ENCODE measurements around the gene LTBP3.

Gene LTBP3

GRCh38 chr11:65553301-65554001 is 4.7 kb downstream of the LTBP3 start:
- peak; percentile 58 for DNase-seq

- DNase-seq, result no peak
Measured at GRCh38 chr11:65552388-65552951, 5.7 kb downstream of the LTBP3 start.

- DNase-seq, result peak; percentile 55
Measured at GRCh38 chr11:65551572-65552387, 6.4 kb downstream of the LTBP3 start.

GRCh38 chr11:65549096-65549495 is 9.1 kb downstream of the LTBP3 start:
- DNase-seq, result no peak

- no peak for DNase-seq
Measured at GRCh38 chr11:65548395-65548794, 9.8 kb downstream of the LTBP3 start.

- DNase-seq, result peak; percentile 22
Measured at GRCh38 chr11:65547446-65548125, 10.6 kb downstream of the LTBP3 start.

- peak; percentile 98 for DNase-seq
Measured at GRCh38 chr11:65546217-65546958, 11.8 kb downstream of the LTBP3 start.

GRCh38 chr11:65545853-65546216 is 12.3 kb downstream of the LTBP3 start:
- DNase-seq, result peak; percentile 5

GRCh38 chr11:65542738-65543390 is 15.3 kb downstream of the LTBP3 start:
- DNase-seq, result no peak

GRCh38 chr11:65541093-65541982 is 16.8 kb downstream of the LTBP3 start:
- no peak for DNase-seq

- peak; percentile 81 for DNase-seq
Measured at GRCh38 chr11:65540290-65541092, 17.7 kb downstream of the LTBP3 start.

GRCh38 chr11:65539744-65540289 is 18.3 kb downstream of the LTBP3 start:
- DNase-seq, result no peak

- no peak for DNase-seq
Measured at GRCh38 chr11:65538915-65539743, 19.0 kb downstream of the LTBP3 start.

- no peak for DNase-seq
Measured at GRCh38 chr11:65538232-65538914, 19.8 kb downstream of the LTBP3 start.

GRCh38 chr11:65537620-65538231 is 20.4 kb downstream of the LTBP3 start:
- no peak for DNase-seq

- no peak for DNase-seq
Measured at GRCh38 chr11:65537296-65537597, 20.9 kb downstream of the LTBP3 start.

- no peak for DNase-seq
Measured at GRCh38 chr11:65536412-65537295, 21.5 kb downstream of the LTBP3 start.
